Fibroblast of the aortic adventitia (primary cell): ENCODE results near the gene FREM3. TPM values are rescaled to one million over a fixed set of nuclear protein-coding genes. Genes with fewer than 3 reads are reported as not detected.

Source experiments
- DNase-seq: peaks from one replicate; pipeline ENCODE4 v3.0.0-alpha.2; 2010; ENCODE audit warnings: low read depth
- H3K4me3 ChIP-seq: 2 replicates; pipeline ENCODE4 v1.5.1; 2011; ENCODE audit warnings: low read depth, mild to moderate bottlenecking, control low read depth, low read length, moderate library complexity
- CTCF ChIP-seq: IDR thresholded peaks from 2 replicates; pipeline ENCODE4 v1.5.1; 2011; ENCODE audit warnings: mild to moderate bottlenecking, low read length, control low read depth, inconsistent platforms; ENCODE audit not compliant: insufficient read depth
- total RNA-seq: library from RNA; depleted of rRNA; stranded (reverse); fragments of >200 nt; gene quantifications from 2 replicates; pipeline ENCODE4 v1.2.3, GENCODE V29; 2012; ENCODE audit warnings: low replicate concordance

FREM3 gene
- total RNA-seq, 1 donor: not detected

DNA sequence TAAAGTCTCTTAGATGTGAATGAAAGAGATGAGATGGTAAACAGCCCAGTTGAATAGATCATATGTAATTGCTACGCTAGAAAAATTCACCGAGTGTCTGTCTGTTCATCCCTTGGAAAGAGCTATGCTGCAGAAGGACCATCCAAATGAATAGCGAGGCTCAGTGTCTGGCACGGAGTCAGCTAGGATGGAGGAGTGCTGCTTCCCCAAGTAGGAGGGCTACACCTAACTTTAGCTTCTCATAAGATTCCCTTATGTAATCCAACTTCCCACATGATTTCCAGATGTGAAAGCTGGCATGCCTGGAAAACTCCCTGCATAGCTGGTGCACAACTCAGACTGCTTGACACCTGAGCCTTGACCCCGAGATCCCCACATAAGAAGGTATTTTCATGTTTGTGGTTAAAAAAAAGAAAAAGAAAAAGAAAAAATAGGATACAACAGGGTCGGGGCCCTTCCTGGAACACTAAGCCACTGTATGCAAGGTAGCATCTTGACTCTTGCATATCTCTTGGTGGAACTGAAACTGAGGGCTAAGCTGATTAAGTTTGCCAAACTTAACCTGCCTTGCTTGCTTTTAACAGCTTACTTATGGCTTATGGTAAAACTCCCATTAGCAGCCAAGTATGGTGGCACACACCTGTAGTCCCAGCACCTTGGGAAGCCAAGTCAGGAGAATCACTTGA lies 82.3 kb downstream of the FREM3 start:
- peak; percentile 6 for DNase-seq
- H3K4me3 ChIP-seq: no peak overlapping the region
- TF ChIP-seq CTCF: no peak

DNA sequence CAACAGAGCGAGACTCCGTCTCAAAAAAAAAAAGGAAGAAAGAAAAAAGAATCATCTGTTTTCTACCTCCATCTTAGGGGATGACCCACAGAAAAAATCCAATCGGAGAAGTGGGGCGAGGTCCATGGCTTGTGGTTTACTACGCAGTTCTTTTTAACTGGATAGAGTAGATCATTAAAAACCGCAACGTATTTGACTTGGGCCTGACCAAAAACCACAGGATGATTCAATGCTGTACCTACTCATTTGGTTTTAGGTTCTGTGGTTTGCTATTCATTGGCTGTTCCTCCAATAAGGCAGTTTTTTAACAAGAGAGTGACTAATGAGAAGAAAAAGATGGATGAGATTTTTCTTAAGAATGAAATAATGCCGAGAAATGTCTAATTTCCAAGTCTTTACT lies 83.7 kb downstream of the FREM3 start:
- no peak overlapping the region for H3K4me3 ChIP-seq
- no peak for TF ChIP-seq CTCF
- DNase-seq: peak; percentile 11

DNA sequence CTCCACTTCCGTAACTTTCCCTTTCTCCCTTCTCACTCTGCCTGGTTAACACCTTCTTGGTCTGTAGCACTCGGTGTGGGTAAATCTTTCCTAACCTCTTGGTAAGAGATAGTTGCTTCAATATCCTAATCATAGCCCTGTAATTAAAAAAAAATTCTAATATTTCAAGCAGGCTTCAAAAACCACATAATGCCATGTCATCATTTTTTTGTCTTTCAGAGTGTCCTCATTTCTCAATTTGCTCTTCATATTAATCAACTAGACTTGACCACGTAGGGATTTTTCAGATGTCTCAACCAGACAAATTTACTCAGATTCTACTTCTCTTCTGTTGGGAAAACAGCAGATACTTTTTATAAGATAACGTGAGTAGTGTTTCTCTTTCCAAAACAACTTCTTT lies 91.0 kb downstream of the FREM3 start:
- H3K4me3 ChIP-seq: no peak overlapping the region
- no peak for DNase-seq
- TF ChIP-seq CTCF: no peak

DNA sequence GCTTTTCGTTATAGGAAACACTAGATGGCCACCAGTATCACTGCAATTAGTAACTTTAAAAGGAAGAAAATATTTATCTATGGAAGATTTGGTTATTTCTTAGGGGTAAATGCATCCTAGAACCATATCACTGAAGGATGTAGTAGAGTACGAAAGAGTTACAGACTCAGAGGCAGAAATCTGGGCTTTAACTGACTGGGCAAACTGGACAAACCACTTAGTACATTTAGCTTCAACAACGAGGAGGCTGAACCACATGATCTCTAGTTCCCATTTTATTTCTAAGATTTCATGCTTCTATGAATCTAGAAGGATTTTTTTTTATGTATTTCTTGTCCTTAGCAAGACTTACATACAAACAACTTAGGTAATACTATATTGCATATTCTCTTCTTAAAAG lies 94.0 kb downstream of the FREM3 start:
- DNase-seq: no peak
- H3K4me3 ChIP-seq: no peak overlapping the region
- no peak for TF ChIP-seq CTCF

- H3K4me3 ChIP-seq: no peak overlapping the region
- DNase-seq: no peak
- TF ChIP-seq CTCF: no peak
Measured at GRCh38 chr4:143599827-143600226, 100.6 kb downstream of the FREM3 start.

DNA sequence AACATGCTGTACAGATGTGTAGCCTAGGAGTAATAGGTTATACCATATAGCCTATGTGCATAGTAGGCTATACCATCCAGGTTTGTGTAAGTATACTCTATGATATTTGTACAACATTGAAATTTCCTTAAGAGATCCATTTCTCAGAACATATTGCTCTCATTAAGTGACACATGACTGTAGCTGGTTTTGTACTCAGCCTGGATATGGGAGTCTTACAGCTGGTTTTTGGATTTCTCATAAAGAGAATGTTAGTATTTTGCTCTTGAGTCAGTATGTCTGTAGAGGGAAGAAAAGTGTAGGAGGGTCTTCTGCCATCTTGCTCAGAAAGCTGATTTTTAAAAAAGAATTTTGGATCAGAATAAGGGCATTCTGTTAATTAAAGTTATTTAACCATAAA lies 101.7 kb downstream of the FREM3 start:
- DNase-seq: no peak
- no peak overlapping the region for H3K4me3 ChIP-seq
- TF ChIP-seq CTCF: no peak

DNA sequence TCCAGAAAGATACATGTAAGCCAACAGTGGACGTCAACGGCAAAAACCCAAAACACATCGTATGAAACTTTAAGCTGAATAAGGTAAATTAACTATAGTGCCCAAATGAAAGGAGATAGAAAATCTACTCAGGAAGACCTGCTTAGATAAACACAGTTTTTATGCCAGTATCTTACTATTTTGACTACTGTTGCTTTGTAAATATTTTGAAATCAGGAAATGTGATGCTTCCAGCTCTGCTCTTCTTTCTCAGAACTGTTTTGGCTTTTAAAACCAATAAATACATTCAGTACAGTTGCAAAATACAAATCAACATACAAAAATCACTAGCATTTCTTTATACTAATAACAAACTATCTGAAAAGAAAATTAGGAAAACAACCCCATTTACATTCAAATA lies 103.2 kb downstream of the FREM3 start:
- TF ChIP-seq CTCF: no peak
- no peak overlapping the region for H3K4me3 ChIP-seq
- no peak for DNase-seq
